GM21786 (cell line): ENCODE results near the gene ALX3.
"Not testable (repeated sequence)": the region's sequence is repeated elsewhere in the genome, so short reads cannot be mapped to it uniquely, and the experiment has no call there.

Experiments used
- ATAC-seq: cut with Tn5 transposase; IDR thresholded peaks from one replicate; pipeline ENCODE4 v1.9.1; 2021; ENCODE audit not compliant: unreplicated experiment

Gene ALX3

GRCh38 chr1:110089561-110090275 is 19.2 kb upstream of the ALX3 start:
- no peak for ATAC-seq

- ATAC-seq, result no peak
These were observed 18.4 kb upstream of the ALX3 start for GRCh38 chr1:110088739-110089316.

GRCh38 chr1:110087812-110088738 is 17.6 kb upstream of the ALX3 start:
- ATAC-seq, result peak; percentile 71

GRCh38 chr1:110086961-110087360 is 16.5 kb upstream of the ALX3 start:
- no peak for ATAC-seq

- no peak for ATAC-seq
These were observed 15.2 kb upstream of the ALX3 start for GRCh38 chr1:110085671-110086070.

- no peak for ATAC-seq
These were observed 14.0 kb upstream of the ALX3 start for GRCh38 chr1:110084227-110085078.

GRCh38 chr1:110083866-110084226 is 13.4 kb upstream of the ALX3 start:
- no peak for ATAC-seq

GRCh38 chr1:110083061-110083865 is 12.8 kb upstream of the ALX3 start:
- ATAC-seq, result no peak

GRCh38 chr1:110082477-110082876 is 12.0 kb upstream of the ALX3 start:
- no peak for ATAC-seq

- no peak for ATAC-seq
These were observed 10.6 kb upstream of the ALX3 start for GRCh38 chr1:110081061-110081460.

- ATAC-seq, result not testable (repeated sequence)
These were observed 9.5 kb upstream of the ALX3 start for GRCh38 chr1:110079995-110080394.

GRCh38 chr1:110076789-110077500 is 6.5 kb upstream of the ALX3 start:
- ATAC-seq, result no peak

GRCh38 chr1:110074166-110074565 is 3.7 kb upstream of the ALX3 start:
- no peak for ATAC-seq

GRCh38 chr1:110070282-110070669 is 196 bp downstream of the ALX3 start:
- no peak for ATAC-seq

- ATAC-seq, result no peak
These were observed 829 bp downstream of the ALX3 start for GRCh38 chr1:110069404-110070281.

GRCh38 chr1:110068646-110069403 is 1.6 kb downstream of the ALX3 start:
- no peak for ATAC-seq

- ATAC-seq, result no peak
These were observed 2.4 kb downstream of the ALX3 start for GRCh38 chr1:110067893-110068645.
